NB4 (cell line): ENCODE measurements around the gene MEN1.
"Not testable (repeated sequence)": the region's sequence is repeated elsewhere in the genome, so short reads cannot be mapped to it uniquely, and the experiment has no call there.

Source experiments
- DNase-seq: peaks from one replicate; pipeline ENCODE4 v3.0.0; 2010; ENCODE audit warnings: low read depth
- H3K4me3 ChIP-seq: one replicate; pipeline ENCODE4 v1.5.1; 2011; ENCODE audit warnings: mild to moderate bottlenecking, low read depth, low read length, moderate library complexity
- MYC ChIP-seq: IDR thresholded peaks from 2 replicates; pipeline ENCODE4 v1.6.1; 2011; ENCODE audit warnings: low read depth, low read length
- POLR2A ChIP-seq: IDR thresholded peaks from 2 replicates; pipeline ENCODE4 v1.6.1; 2011; ENCODE audit warnings: mild to moderate bottlenecking; ENCODE audit not compliant: insufficient read length; ENCODE audit errors: extremely low read depth
- TF ChIP-seq, protein P1 (sequence below): IDR thresholded peaks from one replicate; pipeline ENCODE4 v1.5.1; 2012; ENCODE audit warnings: low read depth, low read length
- TF ChIP-seq, protein P2 (sequence below): IDR thresholded peaks from 2 replicates; pipeline ENCODE4 v1.6.1; 2011; ENCODE audit warnings: low read depth, low read length

The MEN1 gene

DNA sequence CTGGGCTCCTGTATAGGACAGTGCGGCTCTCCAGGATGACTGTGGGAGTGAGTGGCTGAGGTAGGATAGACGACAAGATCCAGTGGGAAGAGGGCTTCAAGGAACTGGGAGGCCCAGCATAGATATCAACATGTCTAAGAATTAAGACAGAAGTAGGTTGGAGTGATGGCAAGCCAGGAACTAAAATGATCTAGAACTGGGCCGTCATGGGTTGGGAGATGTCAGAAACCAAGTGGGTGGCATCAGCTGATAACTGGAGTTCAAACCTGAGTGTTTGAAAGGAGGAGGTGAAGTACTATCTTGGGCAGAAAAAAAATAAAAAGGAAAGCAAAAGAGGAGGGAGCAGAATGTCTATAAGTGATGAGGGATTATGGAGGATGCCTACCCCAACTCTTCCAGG is 7.1 kb upstream of the MEN1 start:
- no peak for DNase-seq
- no peak overlapping the region for H3K4me3 ChIP-seq
- TF ChIP-seq MYC (no peak), POLR2A (no peak)
- TF ChIP-seq, protein P1, sequence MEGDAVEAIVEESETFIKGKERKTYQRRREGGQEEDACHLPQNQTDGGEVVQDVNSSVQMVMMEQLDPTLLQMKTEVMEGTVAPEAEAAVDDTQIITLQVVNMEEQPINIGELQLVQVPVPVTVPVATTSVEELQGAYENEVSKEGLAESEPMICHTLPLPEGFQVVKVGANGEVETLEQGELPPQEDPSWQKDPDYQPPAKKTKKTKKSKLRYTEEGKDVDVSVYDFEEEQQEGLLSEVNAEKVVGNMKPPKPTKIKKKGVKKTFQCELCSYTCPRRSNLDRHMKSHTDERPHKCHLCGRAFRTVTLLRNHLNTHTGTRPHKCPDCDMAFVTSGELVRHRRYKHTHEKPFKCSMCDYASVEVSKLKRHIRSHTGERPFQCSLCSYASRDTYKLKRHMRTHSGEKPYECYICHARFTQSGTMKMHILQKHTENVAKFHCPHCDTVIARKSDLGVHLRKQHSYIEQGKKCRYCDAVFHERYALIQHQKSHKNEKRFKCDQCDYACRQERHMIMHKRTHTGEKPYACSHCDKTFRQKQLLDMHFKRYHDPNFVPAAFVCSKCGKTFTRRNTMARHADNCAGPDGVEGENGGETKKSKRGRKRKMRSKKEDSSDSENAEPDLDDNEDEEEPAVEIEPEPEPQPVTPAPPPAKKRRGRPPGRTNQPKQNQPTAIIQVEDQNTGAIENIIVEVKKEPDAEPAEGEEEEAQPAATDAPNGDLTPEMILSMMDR, result no peak
- TF ChIP-seq, protein P2, sequence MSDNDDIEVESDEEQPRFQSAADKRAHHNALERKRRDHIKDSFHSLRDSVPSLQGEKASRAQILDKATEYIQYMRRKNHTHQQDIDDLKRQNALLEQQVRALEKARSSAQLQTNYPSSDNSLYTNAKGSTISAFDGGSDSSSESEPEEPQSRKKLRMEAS, result no peak

DNA sequence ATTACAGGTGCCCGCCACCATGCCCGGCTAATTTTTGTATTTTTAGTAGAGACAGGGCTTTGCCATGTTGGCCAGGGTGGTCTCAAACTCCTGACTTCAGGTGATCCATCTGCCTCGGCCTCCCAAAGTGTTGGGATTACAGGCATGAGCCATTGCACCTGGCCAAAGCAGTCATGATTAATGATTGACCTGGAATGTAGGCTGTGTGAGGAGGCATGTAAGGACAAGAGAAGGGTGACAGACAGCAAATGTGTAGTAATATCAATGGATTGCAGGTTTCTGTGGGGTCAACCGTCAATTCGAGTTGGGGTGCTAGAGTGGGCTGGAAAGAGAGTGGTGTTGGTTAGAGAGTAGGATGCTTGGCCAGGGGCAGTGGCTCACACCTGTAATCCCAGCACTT is 5.1 kb upstream of the MEN1 start:
- DNase-seq, H3K4me3 ChIP-seq: not testable (repeated sequence)

DNA sequence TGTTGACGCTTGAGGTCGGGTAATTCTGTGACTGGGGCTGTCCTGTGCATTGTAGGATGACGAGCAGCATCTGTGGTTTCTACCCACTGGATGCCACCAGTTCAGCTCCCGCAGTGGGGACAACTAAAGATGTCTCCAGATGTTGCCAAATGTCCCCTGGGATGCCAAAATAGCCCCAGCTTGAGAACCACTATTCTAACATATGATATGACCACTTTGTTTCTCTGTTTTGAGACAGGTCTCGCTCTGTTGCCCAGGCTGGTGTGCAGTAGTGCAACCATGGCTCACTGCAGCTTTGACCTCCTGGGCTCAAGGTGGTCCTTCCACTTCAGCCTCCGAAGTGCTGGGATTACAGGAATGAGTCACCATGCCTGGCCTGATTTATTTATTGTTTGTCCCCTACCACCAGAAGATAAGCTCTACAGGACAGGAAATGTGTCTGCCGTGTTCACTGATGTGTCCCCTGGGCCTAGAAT is 4.4 kb upstream of the MEN1 start:
- H3K4me3 ChIP-seq, result no peak overlapping the region
- TF ChIP-seq MYC, result no peak
- TF ChIP-seq, protein P2, result no peak
- TF ChIP-seq POLR2A, result no peak
- TF ChIP-seq, protein P1, result no peak
- DNase-seq, result peak; percentile 57

DNA sequence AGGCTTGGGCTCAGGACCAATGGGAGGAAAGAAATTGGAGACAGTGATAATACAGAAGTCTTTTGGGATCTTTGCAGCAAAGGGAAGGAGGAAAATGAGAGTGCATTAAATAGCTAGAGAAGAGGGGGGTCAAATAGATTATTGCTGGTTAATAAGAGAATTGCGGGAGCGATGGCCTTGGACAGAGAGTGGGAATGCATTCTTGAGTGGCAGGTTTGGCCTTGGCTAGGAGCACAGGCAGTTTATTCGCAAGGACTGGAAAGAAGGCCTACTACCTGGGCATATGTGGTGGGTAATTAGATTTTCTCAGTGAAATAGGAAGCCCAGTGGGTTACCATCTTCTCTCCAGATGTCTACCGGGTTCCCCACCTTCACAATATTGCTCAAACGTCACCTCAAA is 3.5 kb upstream of the MEN1 start:
- H3K4me3 ChIP-seq, result no peak overlapping the region
- no peak for DNase-seq
- TF ChIP-seq, protein P1, result no peak
- TF ChIP-seq MYC, result no peak
- TF ChIP-seq, protein P2, result no peak
- no peak for TF ChIP-seq POLR2A

DNA sequence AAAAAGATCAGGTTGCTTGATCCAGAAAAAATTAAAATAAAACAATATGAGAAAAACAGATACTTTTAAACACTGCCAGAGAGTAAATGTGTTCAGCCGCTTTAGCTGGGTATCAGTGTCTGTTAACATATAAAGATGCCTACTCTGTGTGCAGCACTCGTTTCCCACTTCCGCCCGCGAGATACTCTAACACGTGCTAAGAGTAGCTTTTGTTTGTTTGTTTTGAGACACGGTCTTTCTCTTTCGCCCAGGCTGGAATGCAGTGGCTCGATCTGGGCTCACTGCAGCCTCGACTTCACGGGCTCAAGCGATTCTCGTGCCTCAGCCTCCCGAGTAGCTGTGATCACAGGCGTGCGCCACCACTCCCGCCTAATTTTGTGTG is 531 bp upstream of the MEN1 start:
- 0 out of 2 replicates have a peak, but pooled peaks have one; percentile 42 for TF ChIP-seq MYC
- TF ChIP-seq, protein P1, result no peak
- TF ChIP-seq POLR2A, result no peak
- TF ChIP-seq, protein P2, result peak; percentile 72
- no peak for DNase-seq
- H3K4me3 ChIP-seq, result peak overlapping the region; percentile 81

DNA sequence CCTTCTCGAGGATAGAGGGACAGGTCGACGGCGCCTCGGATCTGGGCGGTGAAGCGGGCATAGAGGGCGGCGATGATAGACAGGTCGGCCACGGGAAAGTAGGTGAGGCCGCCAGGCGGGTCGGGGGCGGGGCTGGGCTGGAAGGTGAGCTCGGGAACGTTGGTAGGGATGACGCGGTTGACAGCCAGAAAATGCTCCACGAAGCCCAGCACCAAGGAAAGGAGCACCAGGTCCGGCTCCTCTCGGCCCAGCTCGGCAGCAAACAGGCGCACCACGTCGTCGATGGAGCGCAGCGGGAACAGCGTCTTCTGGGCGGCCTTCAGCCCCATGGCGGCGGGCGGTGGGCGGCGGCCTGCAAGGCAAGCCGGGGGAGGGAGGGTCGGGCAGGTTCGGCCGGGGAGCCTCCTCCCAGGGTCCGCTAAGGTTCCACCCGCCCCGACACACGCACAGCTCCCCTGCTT is 540 bp downstream of the MEN1 start:
- peak overlapping the region; percentile 81 for H3K4me3 ChIP-seq
- TF ChIP-seq, protein P2, result no peak
- TF ChIP-seq POLR2A (no peak), MYC (no peak)
- TF ChIP-seq, protein P1, result no peak
- peak; percentile 42 for DNase-seq
